Hepatocyte (in vitro differentiated cells): ENCODE measurements around the gene RPS6KA2.

Source experiments
- EZH2 ChIP-seq: fragments of 200-600 bp; sonication (generic); IDR thresholded peaks from 2 replicates; pipeline ENCODE4 v1.6.1; 2016; ENCODE audit warnings: antibody characterized with exemption, mild to moderate bottlenecking, borderline replicate concordance
- TF ChIP-seq, protein P1 (sequence below): fragments of 200-600 bp; sonication (generic); IDR thresholded peaks from 2 replicates; pipeline ENCODE4 v1.5.1; 2016; ENCODE audit warnings: antibody characterized with exemption, mild to moderate bottlenecking; ENCODE audit not compliant: poor library complexity

DNA sequence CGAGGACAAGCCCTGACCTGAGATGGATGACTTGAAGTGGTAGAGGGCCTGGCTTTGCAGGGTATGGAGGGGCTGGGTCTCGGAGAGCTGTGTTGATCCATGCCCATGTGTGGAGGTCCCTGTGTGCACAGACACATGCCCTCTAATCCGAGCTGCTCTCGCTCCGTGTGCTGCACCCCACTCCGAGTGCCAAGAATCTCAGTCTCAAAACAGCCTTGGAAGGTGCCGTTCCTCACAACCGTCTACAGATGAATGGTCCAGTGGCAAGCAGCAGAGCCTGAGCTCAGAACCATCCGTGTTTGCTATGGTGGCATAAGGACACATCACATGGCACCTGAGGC is 133.0 kb downstream of the RPS6KA2 start:
- TF ChIP-seq, protein P1, sequence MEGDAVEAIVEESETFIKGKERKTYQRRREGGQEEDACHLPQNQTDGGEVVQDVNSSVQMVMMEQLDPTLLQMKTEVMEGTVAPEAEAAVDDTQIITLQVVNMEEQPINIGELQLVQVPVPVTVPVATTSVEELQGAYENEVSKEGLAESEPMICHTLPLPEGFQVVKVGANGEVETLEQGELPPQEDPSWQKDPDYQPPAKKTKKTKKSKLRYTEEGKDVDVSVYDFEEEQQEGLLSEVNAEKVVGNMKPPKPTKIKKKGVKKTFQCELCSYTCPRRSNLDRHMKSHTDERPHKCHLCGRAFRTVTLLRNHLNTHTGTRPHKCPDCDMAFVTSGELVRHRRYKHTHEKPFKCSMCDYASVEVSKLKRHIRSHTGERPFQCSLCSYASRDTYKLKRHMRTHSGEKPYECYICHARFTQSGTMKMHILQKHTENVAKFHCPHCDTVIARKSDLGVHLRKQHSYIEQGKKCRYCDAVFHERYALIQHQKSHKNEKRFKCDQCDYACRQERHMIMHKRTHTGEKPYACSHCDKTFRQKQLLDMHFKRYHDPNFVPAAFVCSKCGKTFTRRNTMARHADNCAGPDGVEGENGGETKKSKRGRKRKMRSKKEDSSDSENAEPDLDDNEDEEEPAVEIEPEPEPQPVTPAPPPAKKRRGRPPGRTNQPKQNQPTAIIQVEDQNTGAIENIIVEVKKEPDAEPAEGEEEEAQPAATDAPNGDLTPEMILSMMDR: no peak
- TF ChIP-seq EZH2: no peak
